Naive B cell (primary cell): ENCODE data around the gene ATP6V1A. TPM values are rescaled to one million over a fixed set of nuclear protein-coding genes. Genes with fewer than 3 reads are reported as not detected.

ENCODE experiments used
- ATAC-seq, 2 donors: fragments of 150-1000 bp; cut with Tn5 transposase; 2 replicates each; pipeline ENCODE4 v1.10.0; 2021; ENCODE audit warnings: low read depth in 2 of 2, mild to moderate bottlenecking in 2 of 2, moderate library complexity in 2 of 2
- DNase-seq: peaks from one replicate; pipeline ENCODE4 v3.0.0; 2022
- H3K27ac Mint-ChIP-seq, 6 donors: one replicate each; pipeline ENCODE4 v1.8.0; 2020 to 2022; ENCODE audit warnings: mild to moderate bottlenecking in 6 of 6, mixed read lengths in 6 of 6, moderate library complexity in 5 of 6, inconsistent platforms in 2 of 6
- H3K27me3 Mint-ChIP-seq, 3 donors: one replicate each; pipeline ENCODE4 v1.8.0; 2021 to 2022; ENCODE audit warnings: mixed read lengths in 3 of 3, mild to moderate bottlenecking in 1 of 3
- H3K36me3 Mint-ChIP-seq, 2 donors: one replicate each; pipeline ENCODE4 v1.8.0; 2020 to 2022; ENCODE audit warnings: mixed read lengths in 2 of 2, inconsistent platforms in 1 of 2, mild to moderate bottlenecking in 1 of 2
- H3K4me1 Mint-ChIP-seq, 3 donors: one replicate each; pipeline ENCODE4 v1.8.0; 2020 to 2022; ENCODE audit warnings: mixed read lengths in 3 of 3, inconsistent platforms in 1 of 3, mild to moderate bottlenecking in 1 of 3, moderate library complexity in 1 of 3
- H3K4me3 Mint-ChIP-seq, 8 donors: one replicate each; pipeline ENCODE4 v1.8.0; 2020 to 2022; ENCODE audit warnings: mild to moderate bottlenecking in 8 of 8, mixed read lengths in 8 of 8, moderate library complexity in 8 of 8, inconsistent platforms in 2 of 8
- H3K9me3 Mint-ChIP-seq, 7 donors: one replicate each; pipeline ENCODE4 v1.8.0; 2020 to 2022; ENCODE audit warnings: mixed read lengths in 7 of 7, mild to moderate bottlenecking in 5 of 7, inconsistent platforms in 2 of 7, moderate library complexity in 1 of 7
- polyA plus RNA-seq, 6 donors: library from polyadenylated mRNA; unstranded; fragments of 300-500 nt; fragmentation: Illumina TruSeq; gene quantifications; one replicate each; pipeline ENCODE4 v1.2.3, GENCODE V29; 2021; ENCODE audit warnings: low read depth in 6 of 6

The ATP6V1A gene
- polyA plus RNA-seq, 6 donors from 2014 or later, result 42.2 to 55.1 (median 52.2) TPM

DNA sequence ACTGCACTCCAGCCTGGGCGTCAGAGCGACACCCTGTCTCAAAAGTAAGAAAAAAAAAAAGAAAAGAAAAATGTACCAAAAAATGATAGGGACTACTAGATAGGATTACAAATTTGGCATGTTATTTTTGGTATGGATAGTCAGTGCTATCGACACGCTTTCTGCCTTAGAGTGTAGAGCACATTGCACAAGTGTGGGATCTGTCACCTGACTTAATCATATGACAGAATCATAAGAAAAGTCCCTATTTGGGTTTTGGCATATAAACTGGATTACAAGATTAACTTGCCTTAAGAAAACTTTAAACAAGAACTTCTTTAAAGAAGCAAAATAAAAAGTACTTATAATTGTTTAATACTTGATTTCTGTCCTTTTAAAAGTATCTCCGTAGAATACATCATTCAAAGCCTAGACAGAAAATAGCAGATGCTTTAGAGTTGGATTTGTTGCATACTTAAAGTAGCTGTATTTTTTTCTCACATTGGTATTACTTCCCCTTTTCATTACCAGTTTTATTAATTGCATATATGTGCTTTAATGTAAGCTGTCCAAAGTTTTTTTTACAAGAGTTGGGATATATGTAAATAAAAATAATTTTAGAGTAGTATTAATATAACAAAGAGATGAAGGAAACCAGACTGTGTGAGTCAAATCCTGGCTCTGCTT is 7.8 kb downstream of the ATP6V1A start:
- Mint-ChIP-seq H3K4me1 (peaks cover 17 to 26% (median 20%) of the 10 kb centered on the region in 3 donors), H3K36me3 (peaks cover 7 to 10% of the 10 kb centered on the region in 2 donors), H3K9me3 (peaks cover 0 to 7% (median 4%) of the 10 kb centered on the region in 7 donors), H3K4me3 (peak overlapping the region in 3 of 8 donors; percentile 1 to 61 (median 5)), H3K27ac (peak overlapping the region in 5 of 6 donors; percentile 75 to 89 (median 83)), H3K27me3 (no peaks in the 10 kb centered on the region)
- ATAC-seq (peak; percentile 92), DNase-seq (peak; percentile 40)

DNA sequence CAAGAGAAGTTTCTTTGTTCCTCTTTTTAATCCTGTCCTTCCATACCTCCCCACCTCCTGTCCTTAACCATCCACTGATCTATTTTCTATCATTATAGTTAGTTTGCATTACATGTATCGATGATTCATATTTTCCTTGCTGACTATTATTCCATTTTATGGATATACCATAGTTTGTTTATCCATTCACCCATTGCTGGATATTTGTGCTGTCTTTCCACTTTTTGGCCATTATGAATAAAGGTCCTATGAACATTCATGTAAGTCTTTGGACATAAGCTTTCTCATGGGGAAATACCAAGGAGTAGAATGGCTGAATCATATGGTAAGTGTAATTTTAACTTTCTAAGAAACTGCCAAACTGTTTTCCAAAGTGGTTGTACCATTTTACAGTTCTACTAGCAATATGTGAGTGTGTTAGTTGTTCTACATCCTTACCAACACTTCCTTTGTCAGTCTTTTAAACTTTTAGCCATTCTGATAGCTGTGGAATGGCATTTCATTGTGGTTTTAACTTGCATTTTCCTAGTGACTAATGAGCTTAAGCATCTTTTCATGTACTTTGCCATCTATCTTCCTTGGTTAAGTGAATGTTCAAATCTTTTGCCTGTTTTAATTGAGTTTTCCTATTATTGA is 11.7 kb downstream of the ATP6V1A start:
- H3K27ac Mint-ChIP-seq, result no peak overlapping the region

DNA sequence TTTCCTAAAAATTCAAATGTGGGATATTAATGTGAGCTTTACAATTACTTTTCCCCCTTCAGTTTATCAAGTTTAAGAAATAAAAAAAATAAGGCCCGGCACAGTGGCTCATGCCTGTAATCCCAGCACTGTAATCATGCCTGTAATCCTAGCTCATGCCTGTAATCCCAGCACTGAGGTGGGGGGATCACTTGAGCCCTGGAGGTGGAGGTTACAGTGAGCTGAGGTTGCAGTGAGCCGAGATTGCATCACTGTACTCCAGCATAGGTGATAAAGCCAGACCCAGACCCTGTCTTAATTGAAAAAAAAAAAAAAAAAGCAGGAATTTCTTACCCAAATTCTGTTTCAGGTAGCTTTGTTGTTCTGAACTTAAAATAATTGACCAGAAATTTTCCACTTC is 17.9 kb downstream of the ATP6V1A start:
- Mint-ChIP-seq H3K27me3 (no peaks in the 10 kb centered on the region), H3K9me3 (no peaks in the 10 kb centered on the region), H3K27ac (no peak overlapping the region), H3K36me3 (no peaks in the 10 kb centered on the region), H3K4me1 (peaks cover 3 to 17% (median 4%) of the 10 kb centered on the region in 3 donors), H3K4me3 (no peak overlapping the region)
- no peak for ATAC-seq
- DNase-seq, result no peak

More for the DNA sequence above, 11.7 kb downstream of the ATP6V1A start:
- H3K36me3 Mint-ChIP-seq, result peaks cover 7 to 10% of the 10 kb centered on the region in 2 donors
- ATAC-seq (no peak), DNase-seq (no peak)
- peaks cover 9 to 17% (median 13%) of the 10 kb centered on the region in 3 donors for H3K4me1 Mint-ChIP-seq
- no peaks in the 10 kb centered on the region for H3K27me3 Mint-ChIP-seq
- peaks cover 0 to 7% (median 4%) of the 10 kb centered on the region in 7 donors for H3K9me3 Mint-ChIP-seq
- H3K4me3 Mint-ChIP-seq, result no peak overlapping the region

DNA sequence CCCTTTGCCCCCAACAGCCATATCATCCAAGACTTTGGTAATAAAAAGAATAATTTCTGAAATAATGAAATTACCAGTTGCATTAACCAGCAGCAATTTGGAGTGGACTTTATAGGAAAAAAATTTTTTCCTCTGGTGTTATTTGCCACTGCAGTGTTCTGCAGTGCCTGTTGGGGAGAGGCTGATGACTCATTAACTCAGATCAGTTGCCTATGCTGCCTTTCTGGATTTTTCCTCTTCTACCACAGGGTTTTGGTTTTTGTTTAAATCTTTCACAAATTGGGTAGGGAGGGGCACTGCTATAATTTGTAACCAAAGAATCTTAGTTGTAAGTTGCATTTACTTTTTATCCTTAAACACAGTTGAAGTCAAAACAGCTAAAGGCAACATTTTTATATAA is 22.7 kb downstream of the ATP6V1A start:
- Mint-ChIP-seq H3K9me3 (no peaks in the 10 kb centered on the region), H3K4me1 (peaks cover 9 to 27% (median 17%) of the 10 kb centered on the region in 3 donors), H3K27ac (no peak overlapping the region), H3K27me3 (no peaks in the 10 kb centered on the region), H3K4me3 (no peak overlapping the region), H3K36me3 (peaks cover 0 to 7% of the 10 kb centered on the region in 2 donors)
- ATAC-seq (no peak), DNase-seq (no peak)

DNA sequence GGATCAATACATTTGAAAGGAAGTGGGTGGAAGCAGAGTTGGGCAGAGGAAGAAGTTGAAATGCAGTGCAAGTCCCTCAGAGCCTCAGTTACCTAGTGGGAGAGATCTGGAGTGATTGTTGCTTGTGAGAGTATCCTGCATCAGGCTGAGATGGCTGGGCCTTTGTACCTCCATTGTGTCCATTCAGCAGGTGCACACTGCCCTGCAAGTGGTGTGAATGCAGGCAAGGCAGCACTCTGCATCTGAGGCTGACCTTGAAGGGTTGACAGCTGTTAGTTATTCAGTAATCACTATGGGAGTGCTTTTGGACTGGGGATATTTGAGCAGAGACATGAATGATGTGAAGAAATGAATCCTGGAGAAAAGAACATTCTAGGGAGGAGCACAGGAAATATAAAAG is 25.2 kb downstream of the ATP6V1A start:
- Mint-ChIP-seq H3K4me3 (no peak overlapping the region), H3K27me3 (no peaks in the 10 kb centered on the region), H3K27ac (peak overlapping the region in 2 of 6 donors; percentile 15 to 62), H3K4me1 (peaks cover 10 to 18% (median 11%) of the 10 kb centered on the region in 3 donors), H3K9me3 (no peaks in the 10 kb centered on the region), H3K36me3 (peaks cover 0 to 7% of the 10 kb centered on the region in 2 donors)
- ATAC-seq, result no peak
- DNase-seq, result no peak

DNA sequence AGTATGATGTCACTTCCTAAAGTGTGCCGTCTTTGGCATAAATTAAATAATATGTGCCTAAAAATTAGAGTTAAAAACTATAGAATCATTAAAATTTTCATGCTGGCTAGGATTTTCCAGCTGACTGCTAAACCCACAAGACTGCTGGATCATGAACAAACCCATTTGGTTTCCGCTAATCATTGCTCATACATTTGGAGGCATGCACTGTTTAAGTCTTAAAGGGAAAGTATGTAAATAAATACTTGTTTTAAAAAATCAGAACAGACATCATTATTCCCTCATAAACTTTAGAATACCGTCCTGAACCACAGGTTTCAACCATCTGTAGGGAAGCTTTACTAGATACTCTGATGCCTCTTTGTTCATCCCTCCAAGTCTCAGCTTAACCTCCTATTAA is 26.5 kb downstream of the ATP6V1A start:
- Mint-ChIP-seq H3K9me3 (no peaks in the 10 kb centered on the region), H3K36me3 (peaks cover 0 to 7% of the 10 kb centered on the region in 2 donors), H3K27ac (peak overlapping the region in 2 of 6 donors; percentile 4 to 29), H3K4me3 (no peak overlapping the region), H3K4me1 (peaks cover 13 to 26% (median 15%) of the 10 kb centered on the region in 3 donors), H3K27me3 (no peaks in the 10 kb centered on the region)
- ATAC-seq (no peak), DNase-seq (no peak)

DNA sequence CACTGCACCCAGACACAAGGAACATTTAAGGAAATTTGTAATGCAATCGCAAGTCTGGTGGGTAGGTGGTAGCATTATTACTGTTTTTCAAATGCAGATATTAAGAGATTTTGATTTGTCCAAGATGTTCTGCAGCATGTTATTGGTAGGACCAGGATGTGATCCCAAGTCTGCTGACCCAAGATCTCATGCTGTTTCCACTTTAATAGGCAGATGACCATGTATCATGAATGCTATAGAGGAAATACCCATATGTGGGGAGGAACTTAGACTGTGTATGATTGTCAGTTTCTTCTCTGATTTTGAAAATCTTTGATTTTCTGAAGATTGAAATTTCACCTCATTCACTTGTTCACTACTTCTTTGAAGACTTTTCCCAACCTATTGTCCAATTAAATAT is 28.7 kb downstream of the ATP6V1A start:
- DNase-seq, result no peak
- Mint-ChIP-seq H3K4me3 (no peak overlapping the region), H3K36me3 (peaks cover 0 to 7% of the 10 kb centered on the region in 2 donors), H3K4me1 (peaks cover 13 to 26% (median 15%) of the 10 kb centered on the region in 3 donors), H3K27me3 (no peaks in the 10 kb centered on the region), H3K27ac (no peak overlapping the region), H3K9me3 (no peaks in the 10 kb centered on the region)
- ATAC-seq, result no peak

DNA sequence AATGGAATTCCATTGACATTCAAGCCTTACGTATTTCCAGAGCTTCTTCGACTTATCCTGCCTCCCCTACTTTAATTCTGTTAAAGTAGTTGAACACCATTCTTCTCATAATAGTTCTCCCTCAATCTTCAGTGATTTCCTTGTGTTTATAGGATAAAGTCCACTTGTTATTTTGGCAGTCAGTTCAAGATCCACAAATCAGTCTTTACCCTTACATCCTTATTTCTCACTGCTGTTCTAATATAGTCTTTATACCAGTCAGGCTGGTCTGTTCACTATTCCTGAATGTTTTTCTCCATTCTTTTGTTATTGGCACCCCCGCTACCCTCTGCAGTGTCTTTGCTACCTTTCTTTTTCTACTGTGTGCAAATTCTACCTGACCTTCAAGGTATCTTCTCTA is 29.7 kb downstream of the ATP6V1A start:
- peak overlapping the region in 1 of 6 donors; percentile 19 for H3K27ac Mint-ChIP-seq
- ATAC-seq (no peak), DNase-seq (no peak)
- no peak overlapping the region for H3K4me3 Mint-ChIP-seq
- no peaks in the 10 kb centered on the region for H3K9me3 Mint-ChIP-seq
- H3K4me1 Mint-ChIP-seq, result peaks cover 15 to 26% (median 16%) of the 10 kb centered on the region in 3 donors
- H3K27me3 Mint-ChIP-seq, result no peaks in the 10 kb centered on the region
- peaks cover 0 to 7% of the 10 kb centered on the region in 2 donors for H3K36me3 Mint-ChIP-seq

DNA sequence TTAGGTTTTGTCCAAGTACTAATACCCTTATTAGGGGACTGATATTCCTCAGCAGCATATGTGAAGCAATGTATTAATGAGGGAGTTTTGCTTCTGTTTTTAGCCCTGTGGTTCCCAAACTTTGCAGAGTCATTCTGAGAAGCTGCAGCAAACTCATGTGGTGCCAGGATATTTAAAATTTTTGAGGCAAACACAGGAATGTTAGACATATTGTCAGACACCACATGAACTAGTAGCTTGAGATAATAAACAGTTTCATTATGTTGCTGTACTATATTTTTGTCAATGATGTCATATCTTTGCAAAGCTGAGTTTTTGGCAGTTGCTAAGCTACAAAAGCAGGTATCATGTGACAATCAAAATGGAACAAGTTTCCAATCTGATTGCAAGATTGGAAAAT is 36.6 kb downstream of the ATP6V1A start:
- no peak overlapping the region for H3K4me3 Mint-ChIP-seq
- no peaks in the 10 kb centered on the region for H3K9me3 Mint-ChIP-seq
- peak overlapping the region in 3 of 6 donors; percentile 20 to 84 (median 41) for H3K27ac Mint-ChIP-seq
- peak; percentile 82 to 94 for ATAC-seq
- DNase-seq, result peak; percentile 5
- peaks cover 0 to 8% of the 10 kb centered on the region in 2 donors for H3K36me3 Mint-ChIP-seq
- no peaks in the 10 kb centered on the region for H3K27me3 Mint-ChIP-seq
- H3K4me1 Mint-ChIP-seq, result peaks cover 3 to 10% (median 6%) of the 10 kb centered on the region in 3 donors

DNA sequence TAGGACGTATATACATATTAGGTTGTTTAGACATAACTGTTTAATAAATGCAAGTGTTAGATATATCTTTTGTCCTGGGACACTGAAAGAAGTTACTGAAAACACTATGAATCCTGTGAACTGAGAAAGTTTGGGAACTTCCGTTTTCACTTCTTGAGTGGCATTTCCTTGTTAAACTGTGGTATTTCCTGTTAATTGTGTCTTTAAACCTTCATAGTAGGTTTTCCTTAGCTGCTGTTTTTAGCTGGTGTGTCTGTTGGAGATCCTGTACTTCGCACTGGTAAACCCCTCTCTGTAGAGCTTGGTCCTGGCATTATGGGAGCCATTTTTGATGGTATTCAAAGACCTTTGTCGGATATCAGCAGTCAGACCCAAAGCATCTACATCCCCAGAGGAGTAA is 37.1 kb downstream of the ATP6V1A start:
- Mint-ChIP-seq H3K9me3 (no peaks in the 10 kb centered on the region), H3K36me3 (peaks cover 0 to 8% of the 10 kb centered on the region in 2 donors), H3K4me3 (no peak overlapping the region), H3K27me3 (no peaks in the 10 kb centered on the region), H3K27ac (peak overlapping the region; percentile 64 to 94 (median 82)), H3K4me1 (peaks cover 3 to 10% (median 6%) of the 10 kb centered on the region in 3 donors)
- peak; percentile 24 to 29 for ATAC-seq
- DNase-seq, result no peak

DNA sequence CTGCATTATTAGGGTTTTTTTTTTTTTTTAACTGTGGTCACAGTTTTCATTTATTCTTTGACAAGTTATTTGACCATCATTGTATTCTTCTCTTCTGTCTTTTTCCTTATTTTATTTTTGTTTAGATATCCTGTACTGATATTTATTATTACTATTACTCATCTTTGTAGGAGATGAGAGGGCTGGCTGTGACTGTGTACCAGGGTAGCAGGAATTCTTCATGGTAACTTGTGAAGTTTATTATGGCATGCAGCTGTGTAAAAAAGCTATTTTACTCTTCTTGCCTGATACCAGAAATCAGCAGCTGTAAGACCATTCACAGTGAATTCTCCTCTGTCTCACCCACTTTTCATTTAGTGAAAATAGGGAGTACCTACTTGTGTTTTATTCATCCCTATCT is 44.5 kb downstream of the ATP6V1A start:
- H3K4me1 Mint-ChIP-seq, result peaks cover 0 to 4% (median 0%) of the 10 kb centered on the region in 3 donors

DNA sequence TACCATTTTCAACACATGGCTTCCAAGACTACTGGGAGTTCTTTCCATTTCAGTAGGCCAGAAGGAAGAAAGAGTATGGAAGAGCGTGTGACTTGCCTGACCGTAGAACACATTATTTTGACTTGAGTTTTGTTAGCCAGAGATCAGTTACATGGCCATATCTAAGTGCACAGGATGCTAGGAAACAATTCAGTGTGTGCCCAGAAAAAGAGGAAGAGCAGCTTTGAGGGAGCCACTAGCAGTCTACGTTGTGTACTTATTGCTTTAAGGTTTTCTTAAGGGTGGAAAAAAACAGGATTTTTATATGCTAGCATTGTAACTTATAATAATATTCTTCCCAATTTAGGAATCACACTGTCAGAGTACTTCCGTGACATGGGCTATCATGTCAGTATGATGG is 47.7 kb downstream of the ATP6V1A start:
- Mint-ChIP-seq H3K27ac (peak overlapping the region in 1 of 6 donors; percentile 2), H3K4me1 (peaks cover 0 to 4% (median 0%) of the 10 kb centered on the region in 3 donors), H3K27me3 (no peaks in the 10 kb centered on the region), H3K4me3 (no peak overlapping the region), H3K36me3 (peaks cover 15 to 22% of the 10 kb centered on the region in 2 donors), H3K9me3 (no peaks in the 10 kb centered on the region)
- ATAC-seq, result no peak
- no peak for DNase-seq

More for the DNA sequence above, 44.5 kb downstream of the ATP6V1A start:
- Mint-ChIP-seq H3K36me3 (peaks cover 17 to 18% of the 10 kb centered on the region in 2 donors), H3K27me3 (no peaks in the 10 kb centered on the region), H3K27ac (peak overlapping the region in 2 of 6 donors; percentile 69 to 78), H3K4me3 (no peak overlapping the region), H3K9me3 (no peaks in the 10 kb centered on the region)
- ATAC-seq (no peak), DNase-seq (no peak)

DNA sequence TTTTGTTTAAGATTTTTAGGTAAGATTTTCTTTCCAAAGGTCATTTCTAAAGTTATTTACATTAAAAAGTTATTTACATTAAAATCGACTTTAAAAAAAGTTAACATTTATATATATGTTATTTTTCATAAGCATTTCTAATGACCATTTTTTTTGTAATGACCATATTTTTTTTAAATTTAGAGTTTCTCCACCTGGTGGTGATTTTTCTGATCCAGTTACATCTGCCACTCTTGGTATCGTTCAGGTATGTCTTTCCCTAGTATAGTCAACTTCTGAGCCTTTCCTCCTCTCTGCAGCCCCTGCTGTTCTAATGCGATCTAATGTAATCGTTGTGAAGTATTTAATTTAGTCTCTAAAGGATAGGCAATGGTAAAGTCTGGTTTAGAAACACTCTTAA is 48.9 kb downstream of the ATP6V1A start:
- no peaks in the 10 kb centered on the region for H3K27me3 Mint-ChIP-seq
- H3K4me1 Mint-ChIP-seq, result peaks cover 0 to 4% (median 0%) of the 10 kb centered on the region in 3 donors
- ATAC-seq, result no peak
- peaks cover 23 to 24% of the 10 kb centered on the region in 2 donors for H3K36me3 Mint-ChIP-seq
- no peak overlapping the region for H3K4me3 Mint-ChIP-seq
- DNase-seq, result no peak
- no peaks in the 10 kb centered on the region for H3K9me3 Mint-ChIP-seq
- peak overlapping the region in 2 of 6 donors; percentile 47 to 63 for H3K27ac Mint-ChIP-seq
